Stimulated activated CD4-positive, alpha-beta T cell treated with anti-CD3 and anti-CD28 coated beads, Interleukin-1b, Interleukin-23, amount 100 ng/mL, for 1 hour (primary cell): ENCODE measurements around the gene KRTAP4-9.
"Not testable (repeated sequence)": the region's sequence is repeated elsewhere in the genome, so short reads cannot be mapped to it uniquely, and the experiment has no call there.

Experiments
- DNase-seq, 2 donors: peaks; one replicate each; pipeline ENCODE4 v3.0.0-alpha.2; 2020; ENCODE audit warnings: low read depth in 2 of 2

Gene KRTAP4-9

GRCh38 chr17:41098042-41098441, 7.1 kb upstream of the KRTAP4-9 start, which contains the start of gene KRTAP4-8:
TSS of gene KRTAP4-8 (minus strand) at chr17:41098142. CDS start at chr17:41098084, 58 bp downstream.
- no peak for DNase-seq

GRCh38 chr17:41098481-41098880, 6.7 kb upstream of the KRTAP4-9 start:
- no peak for DNase-seq

- not testable (repeated sequence) for DNase-seq
Measured at GRCh38 chr17:41099682-41100480, 5.3 kb upstream of the KRTAP4-9 start.

- no peak for DNase-seq
Measured at GRCh38 chr17:41101586-41102259, 3.5 kb upstream of the KRTAP4-9 start, which contains the start of gene KRTAP4-16. TSS of gene KRTAP4-16 (minus strand) at chr17:41102209. CDS start at chr17:41102209, 0 bp downstream.

- DNase-seq: no peak
Measured at GRCh38 chr17:41103896-41104295, 1.3 kb upstream of the KRTAP4-9 start.

- DNase-seq: not testable (repeated sequence)
Measured at GRCh38 chr17:41104386-41105038, 677 bp upstream of the KRTAP4-9 start.

- DNase-seq: no peak
Measured at GRCh38 chr17:41107941-41108450, 2.8 kb downstream of the KRTAP4-9 start.

- not testable (repeated sequence) for DNase-seq
Measured at GRCh38 chr17:41108728-41109386, 3.7 kb downstream of the KRTAP4-9 start.

GRCh38 chr17:41111151-41111885, 6.1 kb downstream of the KRTAP4-9 start:
- no peak for DNase-seq

- DNase-seq: no peak
Measured at GRCh38 chr17:41116297-41116696, 11.1 kb downstream of the KRTAP4-9 start.

GRCh38 chr17:41117846-41118386, 12.7 kb downstream of the KRTAP4-9 start, which contains the start of gene KRTAP4-11:
TSS of gene KRTAP4-11 (minus strand) at chr17:41118373. CDS start at chr17:41118315, 58 bp downstream.
- not testable (repeated sequence) for DNase-seq

GRCh38 chr17:41118721-41119120, 13.5 kb downstream of the KRTAP4-9 start:
- DNase-seq: no peak

- not testable (repeated sequence) for DNase-seq
Measured at GRCh38 chr17:41119696-41120690, 14.8 kb downstream of the KRTAP4-9 start.

GRCh38 chr17:41121742-41122141, 16.6 kb downstream of the KRTAP4-9 start:
- DNase-seq: no peak

GRCh38 chr17:41123292-41123990, 18.3 kb downstream of the KRTAP4-9 start:
- not testable (repeated sequence) for DNase-seq

- DNase-seq: not testable (repeated sequence)
Measured at GRCh38 chr17:41123991-41124371, 18.8 kb downstream of the KRTAP4-9 start, which contains the start of gene KRTAP4-12. TSS of gene KRTAP4-12 (minus strand) at chr17:41124182. CDS start at chr17:41124122, 60 bp downstream.

GRCh38 chr17:41125064-41125463, 19.9 kb downstream of the KRTAP4-9 start:
- DNase-seq: no peak

GRCh38 chr17:41126412-41126811, 21.2 kb downstream of the KRTAP4-9 start:
- no peak for DNase-seq
